Measurements from ENCODE around the gene ZDHHC18. TPM values are rescaled to one million over a fixed set of nuclear protein-coding genes. Genes with fewer than 3 reads are reported as not detected.

ZDHHC18 gene
- total RNA-seq, 2 experiments from 2014 or later, result 18.2 to 19.5 TPM

DNA sequence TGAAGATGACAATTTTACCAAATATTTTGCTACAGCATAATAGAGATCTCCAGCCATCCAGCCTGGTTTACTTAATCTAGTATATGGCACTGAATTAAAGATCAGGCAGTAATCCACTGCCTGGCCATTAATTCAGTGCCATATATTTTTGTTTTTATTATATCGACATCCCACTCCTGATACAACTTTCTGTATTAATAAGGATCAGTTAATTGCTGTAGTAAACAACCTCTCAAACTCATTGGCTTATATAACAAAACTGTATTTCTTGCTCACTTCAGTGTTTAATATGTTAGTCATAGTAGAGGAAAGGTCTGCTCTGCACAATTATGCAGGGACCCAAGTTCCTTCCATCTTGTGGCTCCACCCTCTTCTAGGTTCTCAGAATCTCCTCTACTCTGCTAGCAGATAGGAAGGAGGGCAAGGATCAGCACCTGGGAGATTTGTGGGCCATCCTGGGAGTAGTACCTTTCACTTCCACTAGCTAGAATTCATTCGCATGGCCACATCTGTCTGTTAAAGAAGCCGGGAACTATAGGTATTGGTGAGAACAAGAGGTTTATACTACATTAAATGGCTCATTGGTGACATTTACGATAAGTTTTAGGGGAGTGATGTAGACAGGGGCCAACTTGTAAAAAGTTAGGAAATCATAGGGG lies 3.6 kb upstream of the ZDHHC18 start:
- H3K4me2 ChIP-seq (ENCODE audit: low read length), result no peak overlapping the region
- H3K4me3 ChIP-seq (ENCODE audit: low read depth, low read length, poor library complexity, severe bottlenecking), result no peak overlapping the region
- no peak overlapping the region for H3K27ac ChIP-seq (ENCODE audit: low read depth, low read length, poor library complexity, severe bottlenecking)
- ChIA-PET CTCF (ENCODE audit: unreplicated experiment) (interaction anchor here (0.8 kb wide), 1 partner anchor 22 kb away, joined by 5 read pairs; no protein-coding TSS in a partner anchor), POLR2A (interaction anchor here (1.1 kb wide), 1 partner anchor 11 kb away, joined by 3 read pairs; no protein-coding TSS in a partner anchor)
- peaks cover 6% of the 10 kb centered on the region; the same call in 1 of the 2 replicates for H3K79me2 ChIP-seq (ENCODE audit: insufficient read depth, low read depth, low read length)
- no peaks in the 10 kb centered on the region for H3K9me2 ChIP-seq (ENCODE audit: insufficient read depth, low read length)
- peak; percentile 22 for DNase-seq (ENCODE audit: low spot score)
- no peak overlapping the region for H2AFZ ChIP-seq (ENCODE audit: low read length)
- intact Hi-C loops (cut with micrococcal nuclease; ENCODE audit: unreplicated experiment), result no loop called here
- TF ChIP-seq CTCF (conservative IDR thresholded peaks at IDR 0.05; ENCODE audit: low read length), result no peak
- TF ChIP-seq EZH2phosphoT487 (IDR thresholded peaks at IDR 0.05; ENCODE audit: borderline replicate concordance, low read depth, low read length), result no peak
- BruUV-seq (replicated peaks), result no TSS peak
- H3K36me3 ChIP-seq (ENCODE audit: insufficient read depth, low read length), result no peaks in the 10 kb centered on the region
- H4K20me1 ChIP-seq (ENCODE audit: insufficient read depth, low read length), result no peaks in the 10 kb centered on the region
- peaks cover 44% of the 10 kb centered on the region for H3K4me1 ChIP-seq (ENCODE audit: insufficient read depth, low read length, poor library complexity, severe bottlenecking)
- H3K9me3 ChIP-seq (ENCODE audit: low read length), result no peaks in the 10 kb centered on the region

DNA sequence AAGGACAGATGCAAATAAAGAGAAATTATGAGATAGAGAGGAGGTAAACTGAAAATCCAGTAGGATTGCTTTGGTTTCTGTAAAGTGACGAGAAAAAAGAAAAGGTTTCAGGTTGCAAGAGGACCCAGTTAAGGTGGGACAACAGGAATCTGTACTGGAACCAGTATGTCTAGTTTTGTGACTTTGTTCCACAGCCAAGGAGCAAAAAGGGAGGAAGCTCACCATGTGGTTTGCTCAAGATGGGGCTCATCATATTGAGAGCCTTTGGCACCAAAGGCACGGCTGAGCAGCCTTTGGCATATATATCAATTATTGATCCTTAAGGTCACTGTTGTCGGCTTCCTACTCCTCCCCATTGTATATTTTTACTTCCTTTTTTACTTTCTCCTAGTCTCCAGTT lies 1.8 kb upstream of the ZDHHC18 start:
- POLR2A ChIA-PET, result interaction anchor here (0.9 kb wide), 1 partner anchor 37 kb away, joined by 4 read pairs; no protein-coding TSS in a partner anchor
- intact Hi-C loops (cut with micrococcal nuclease; ENCODE audit: unreplicated experiment), result loop anchor here (1.0 kb wide), 1 partner anchor 14 kb away; no protein-coding TSS in a partner anchor
- no peak overlapping the region for H3K4me2 ChIP-seq (ENCODE audit: low read length)

More for the DNA sequence above, 1.8 kb upstream of the ZDHHC18 start:
- CTCF ChIA-PET (ENCODE audit: unreplicated experiment), result no interaction called here
- Histone ChIP-seq H3K79me2 (ENCODE audit: insufficient read depth, low read depth, low read length) (peaks cover 6% of the 10 kb centered on the region; the same call in 1 of the 2 replicates), H3K9me2 (ENCODE audit: insufficient read depth, low read length) (no peaks in the 10 kb centered on the region), H3K36me3 (ENCODE audit: insufficient read depth, low read length) (no peaks in the 10 kb centered on the region), H3K4me1 (ENCODE audit: insufficient read depth, low read length, poor library complexity, severe bottlenecking) (peaks cover 60% of the 10 kb centered on the region), H3K9me3 (ENCODE audit: low read length) (no peaks in the 10 kb centered on the region), H4K20me1 (ENCODE audit: insufficient read depth, low read length) (no peaks in the 10 kb centered on the region), H2AFZ (ENCODE audit: low read length) (no peak overlapping the region), H3K27ac (ENCODE audit: low read depth, low read length, poor library complexity, severe bottlenecking) (no peak overlapping the region), H3K4me3 (ENCODE audit: low read depth, low read length, poor library complexity, severe bottlenecking) (no peak overlapping the region)
- BruUV-seq (replicated peaks), result no TSS peak
- DNase-seq (ENCODE audit: low spot score), result no peak
- TF ChIP-seq EZH2phosphoT487 (IDR thresholded peaks at IDR 0.05; ENCODE audit: borderline replicate concordance, low read depth, low read length) (no peak), CTCF (conservative IDR thresholded peaks at IDR 0.05; ENCODE audit: low read length) (no peak)

All from OCI-LY7 (cell line).